RWPE2 (cell line): Measurements from ENCODE around the gene BLVRA.

Source experiments
- ATAC-seq: fragments of 200-7000 bp; cut with Tn5 transposase; 3 replicates; pipeline ENCODE4 v1.9.1; 2021; ENCODE audit warnings: low read depth
- DNase-seq: peaks from one replicate; pipeline ENCODE4 v3.0.0-alpha.2; 2020; ENCODE audit warnings: low spot score
- H3K27ac ChIP-seq: fragments of 450-650 bp; 2 replicates; pipeline ENCODE4 v1.5.1; 2017; ENCODE audit warnings: mild to moderate bottlenecking; ENCODE audit not compliant: poor library complexity, severe bottlenecking
- H3K27me3 ChIP-seq: fragments of 250-450 bp; sonication (Bioruptor Pico); 2 replicates; pipeline ENCODE4 v1.5.1; 2021; ENCODE audit warnings: mild to moderate bottlenecking, moderate library complexity; ENCODE audit not compliant: insufficient read depth, poor library complexity, severe bottlenecking
- H3K36me3 ChIP-seq: fragments of 250-450 bp; sonication (Bioruptor Pico); 2 replicates; pipeline ENCODE4 v1.5.1; 2020; ENCODE audit warnings: low read depth, mild to moderate bottlenecking, moderate library complexity
- H3K4me1 ChIP-seq: fragments of 250-450 bp; sonication (Bioruptor Pico); 2 replicates; pipeline ENCODE4 v1.5.1; 2021; ENCODE audit warnings: mild to moderate bottlenecking, moderate library complexity; ENCODE audit not compliant: insufficient read depth, poor library complexity, severe bottlenecking
- H3K4me3 ChIP-seq: fragments of 250-450 bp; sonication (Bioruptor Pico); 2 replicates; pipeline ENCODE4 v1.5.1; 2021; ENCODE audit warnings: mild to moderate bottlenecking, moderate library complexity; ENCODE audit not compliant: severe bottlenecking
- H3K9me3 ChIP-seq: fragments of 250-450 bp; sonication (Bioruptor Pico); 2 replicates; pipeline ENCODE4 v1.5.1; 2021; ENCODE audit warnings: mild to moderate bottlenecking, moderate library complexity; ENCODE audit not compliant: severe bottlenecking
- CTCF ChIP-seq: fragments of 450-650 bp; IDR thresholded peaks from one replicate; pipeline ENCODE4 v1.5.1; 2017; ENCODE audit warnings: mild to moderate bottlenecking, moderate library complexity; ENCODE audit not compliant: poor library complexity, severe bottlenecking

Gene BLVRA

GRCh38 chr7:43749383-43749940 is 9.0 kb upstream of the BLVRA start:
- no peak for ATAC-seq
- Histone ChIP-seq H3K4me1 (peaks cover 4% of the 10 kb centered on the region), H3K9me3 (no peaks in the 10 kb centered on the region), H3K36me3 (no peaks in the 10 kb centered on the region), H3K4me3 (no peak overlapping the region), H3K27me3 (no peaks in the 10 kb centered on the region), H3K27ac (no peak overlapping the region)
- no peak for DNase-seq
- TF ChIP-seq CTCF: no peak

GRCh38 chr7:43750016-43750887 is 8.2 kb upstream of the BLVRA start:
- Histone ChIP-seq H3K27me3 (no peaks in the 10 kb centered on the region), H3K4me1 (peaks cover 4% of the 10 kb centered on the region), H3K27ac (no peak overlapping the region), H3K4me3 (no peak overlapping the region), H3K9me3 (no peaks in the 10 kb centered on the region), H3K36me3 (no peaks in the 10 kb centered on the region)
- TF ChIP-seq CTCF: no peak
- DNase-seq (no peak), ATAC-seq (no peak)

- H3K27ac ChIP-seq: no peak overlapping the region
- H3K4me3 ChIP-seq: no peak overlapping the region
- TF ChIP-seq CTCF: no peak
- H3K9me3 ChIP-seq: no peaks in the 10 kb centered on the region
- no peak for DNase-seq
- H3K4me1 ChIP-seq: peaks cover 4% of the 10 kb centered on the region
- ATAC-seq: no peak
- H3K36me3 ChIP-seq: no peaks in the 10 kb centered on the region
- no peaks in the 10 kb centered on the region for H3K27me3 ChIP-seq
Measured at GRCh38 chr7:43752411-43752810, 6.1 kb upstream of the BLVRA start.

- no peak for TF ChIP-seq CTCF
- Histone ChIP-seq H3K4me1 (peaks cover 4% of the 10 kb centered on the region), H3K27me3 (no peaks in the 10 kb centered on the region), H3K27ac (no peak overlapping the region), H3K4me3 (no peak overlapping the region), H3K9me3 (no peaks in the 10 kb centered on the region), H3K36me3 (no peaks in the 10 kb centered on the region)
- ATAC-seq (no peak), DNase-seq (no peak)
Measured at GRCh38 chr7:43753271-43753810, 5.1 kb upstream of the BLVRA start.
